Ectodermal cell (in vitro differentiated cells): Measurements from ENCODE around the gene THSD1.
"Not testable (repeated sequence)": the region's sequence is repeated elsewhere in the genome, so short reads cannot be mapped to it uniquely, and the experiment has no call there.

Experiments
- H3K27ac ChIP-seq: 2 replicates; pipeline ENCODE4 v1.7.0; 2013; ENCODE audit warnings: mild to moderate bottlenecking, low read depth, low read length; ENCODE audit not compliant: insufficient read depth, poor library complexity, severe bottlenecking
- H3K27me3 ChIP-seq: 2 replicates; pipeline ENCODE4 v1.7.0; 2013; ENCODE audit warnings: mild to moderate bottlenecking, low read length; ENCODE audit not compliant: insufficient read depth, control insufficient read depth, poor library complexity, severe bottlenecking
- H3K36me3 ChIP-seq: one replicate; pipeline ENCODE4 v1.7.0; 2013; ENCODE audit warnings: low read length; ENCODE audit not compliant: control insufficient read depth, insufficient read depth
- H3K4me1 ChIP-seq: one replicate; pipeline ENCODE4 v1.7.0; 2013; ENCODE audit warnings: low read length; ENCODE audit not compliant: control insufficient read depth, insufficient read depth
- H3K4me3 ChIP-seq: 2 replicates; pipeline ENCODE4 v1.7.0; 2013; ENCODE audit warnings: low read depth, low read length, control low read depth; ENCODE audit not compliant: insufficient read depth
- H3K9me3 ChIP-seq: 2 replicates; pipeline ENCODE4 v1.7.0; 2013; ENCODE audit warnings: mild to moderate bottlenecking, low read length, moderate library complexity; ENCODE audit not compliant: control insufficient read depth
- WGBS, 2 experiments: methylation state at CpG; one replicate each; pipeline ENCODE4 v1.1.7; 2013; ENCODE audit warnings: missing lambda C conversion rate in 2 of 2; 5-methylcytosine and 5-hydroxymethylcytosine counted together

Gene THSD1

GRCh38 chr13:52411629-52412028 lies 5.7 kb upstream of the THSD1 start:
- peaks cover 7% of the 10 kb centered on the region for H3K36me3 ChIP-seq
- peaks cover 5% of the 10 kb centered on the region for H3K27me3 ChIP-seq
- no peaks in the 10 kb centered on the region for H3K9me3 ChIP-seq
- H3K4me1 ChIP-seq, result no peaks in the 10 kb centered on the region
- 92 to 93% methylated on average over 4 of the region's 4 CpGs for WGBS, 2 experiments
- H3K4me3 ChIP-seq, result no peak overlapping the region
- H3K27ac ChIP-seq, result no peak overlapping the region

GRCh38 chr13:52408071-52408658 lies 2.2 kb upstream of the THSD1 start:
- WGBS, 2 experiments, result 95 to 96% methylated on average over 33 of the region's 33 CpGs
- H3K27me3 ChIP-seq, result peaks cover 31% of the 10 kb centered on the region
- not testable (repeated sequence) for H3K4me3 ChIP-seq, H3K4me1 ChIP-seq, H3K36me3 ChIP-seq, H3K9me3 ChIP-seq, H3K27ac ChIP-seq

- not testable (repeated sequence) for H3K27ac ChIP-seq, H3K4me1 ChIP-seq, H3K4me3 ChIP-seq, H3K9me3 ChIP-seq, H3K36me3 ChIP-seq
- H3K27me3 ChIP-seq, result peaks cover 31% of the 10 kb centered on the region
- 92% methylated on average over 12 of the region's 12 CpGs for WGBS, 2 experiments
Measured at GRCh38 chr13:52407436-52407835, 1.5 kb upstream of the THSD1 start.

GRCh38 chr13:52406629-52407028 lies 657 bp upstream of the THSD1 start:
- 89 to 95% methylated on average over 4 of the region's 4 CpGs for WGBS, 2 experiments
- no peak overlapping the region for H3K4me3 ChIP-seq

GRCh38 chr13:52405369-52405766 lies 604 bp downstream of the THSD1 start:
- Histone ChIP-seq H3K36me3 (no peaks in the 10 kb centered on the region), H3K4me3 (peak overlapping the region; percentile 36), H3K9me3 (no peaks in the 10 kb centered on the region), H3K4me1 (no peaks in the 10 kb centered on the region), H3K27me3 (peaks cover 31% of the 10 kb centered on the region), H3K27ac (no peak overlapping the region)
- 30 to 33% methylated on average over 12 to 14 of the region's 14 CpGs for WGBS, 2 experiments

More at GRCh38 chr13:52406629-52407028, 657 bp upstream of the THSD1 start:
- Histone ChIP-seq H3K36me3 (no peaks in the 10 kb centered on the region), H3K4me1 (no peaks in the 10 kb centered on the region), H3K9me3 (no peaks in the 10 kb centered on the region), H3K27ac (no peak overlapping the region), H3K27me3 (peaks cover 31% of the 10 kb centered on the region)

GRCh38 chr13:52399708-52400107 lies 6.3 kb downstream of the THSD1 start:
- 100% methylated on average over 1 of the region's 1 CpG; no CpG with 5 or more reads in 1 of the 2 experiments for WGBS, 2 experiments
- H3K4me1 ChIP-seq, result no peaks in the 10 kb centered on the region
- no peak overlapping the region for H3K4me3 ChIP-seq
- no peaks in the 10 kb centered on the region for H3K9me3 ChIP-seq
- H3K27me3 ChIP-seq, result peaks cover 7% of the 10 kb centered on the region
- no peaks in the 10 kb centered on the region for H3K36me3 ChIP-seq
- no peak overlapping the region for H3K27ac ChIP-seq

- H3K27ac ChIP-seq, result no peak overlapping the region
- peaks cover under 1% of the 10 kb centered on the region for H3K27me3 ChIP-seq
- no peaks in the 10 kb centered on the region for H3K36me3 ChIP-seq
- no peaks in the 10 kb centered on the region for H3K9me3 ChIP-seq
- 86 to 90% methylated on average over 1 to 2 of the region's 2 CpGs for WGBS, 2 experiments
- no peak overlapping the region for H3K4me3 ChIP-seq
- H3K4me1 ChIP-seq, result no peaks in the 10 kb centered on the region
Measured at GRCh38 chr13:52399046-52399445, 6.9 kb downstream of the THSD1 start.

- no peaks in the 10 kb centered on the region for H3K9me3 ChIP-seq
- WGBS, 2 experiments, result 92% methylated on average over 4 of the region's 4 CpGs
- H3K27ac ChIP-seq, result no peak overlapping the region
- H3K27me3 ChIP-seq, result no peaks in the 10 kb centered on the region
- H3K36me3 ChIP-seq, result no peaks in the 10 kb centered on the region
- H3K4me1 ChIP-seq, result peaks cover 3% of the 10 kb centered on the region
- no peak overlapping the region for H3K4me3 ChIP-seq
Measured at GRCh38 chr13:52395704-52396103, 10.3 kb downstream of the THSD1 start.

GRCh38 chr13:52394586-52394985 lies 11.4 kb downstream of the THSD1 start:
- Histone ChIP-seq H3K27me3 (no peaks in the 10 kb centered on the region), H3K4me3 (no peak overlapping the region), H3K9me3 (no peaks in the 10 kb centered on the region), H3K27ac (no peak overlapping the region), H3K4me1 (peaks cover 3% of the 10 kb centered on the region), H3K36me3 (no peaks in the 10 kb centered on the region)
- 94 to 96% methylated on average over 2 of the region's 2 CpGs for WGBS, 2 experiments

GRCh38 chr13:52393572-52394357 lies 12.2 kb downstream of the THSD1 start:
- Histone ChIP-seq H3K9me3 (no peaks in the 10 kb centered on the region), H3K4me1 (peaks cover 3% of the 10 kb centered on the region), H3K27ac (no peak overlapping the region), H3K27me3 (no peaks in the 10 kb centered on the region), H3K4me3 (no peak overlapping the region), H3K36me3 (no peaks in the 10 kb centered on the region)
- WGBS, 2 experiments, result 77 to 84% methylated on average over 8 of the region's 8 CpGs
